K562 (cell line): ENCODE measurements around the gene NDC1. TPM values are rescaled to one million over a fixed set of nuclear protein-coding genes. Genes with fewer than 3 reads are reported as not detected.

ENCODE experiments used
- ARNT ChIP-seq, 2 experiments: fragments of 450-650 bp; IDR thresholded peaks; 2 replicates each; pipeline ENCODE4 v1.6.1; 2016; ENCODE audit warnings: mild to moderate bottlenecking in 1 of 2
- BRD4 ChIP-seq: fragments of 200-600 bp; sonication (generic); IDR thresholded peaks from 2 replicates; pipeline ENCODE4 v1.6.1; 2017; ENCODE audit warnings: inconsistent platforms
- ELK1 ChIP-seq: sonication (generic); formaldehyde crosslinking; IDR thresholded peaks from 2 replicates; pipeline ENCODE4 v1.8.1; 2022; ENCODE audit warnings: missing genetic modification reagents
- FOSL1 ChIP-seq: fragments of 200-800 bp; sonication (Bioruptor generic); conservative IDR thresholded peaks from 2 replicates; pipeline ENCODE4 v1.6.1; 2016; ENCODE audit warnings: missing genetic modification characterization, missing compliant biosample characterization
- FOXK2 ChIP-seq, 2 experiments: fragments of 450-650 bp; IDR thresholded peaks in 1 of 2; conservative IDR thresholded peaks in 1 of 2; 2 replicates each; pipeline ENCODE4 v1.6.1; 2016; ENCODE audit warnings: low read depth in 2 of 2, mild to moderate bottlenecking in 1 of 2
- GATAD2B ChIP-seq: fragments of 450-650 bp; IDR thresholded peaks from 2 replicates; pipeline ENCODE4 v1.6.1; 2017; ENCODE audit warnings: mild to moderate bottlenecking, borderline replicate concordance
- GMEB1 ChIP-seq: fragments of 250-450 bp; sonication (Bioruptor Pico); IDR thresholded peaks from 2 replicates; pipeline ENCODE4 v1.4.0; 2020; ENCODE audit warnings: mild to moderate bottlenecking
- MCM3 ChIP-seq: fragments of 450-650 bp; IDR thresholded peaks from 2 replicates; pipeline ENCODE4 v1.6.1; 2016
- MXD1 ChIP-seq: fragments of 250-450 bp; sonication (Bioruptor Pico); IDR thresholded peaks from 2 replicates; pipeline ENCODE4 v1.8.0; 2021; ENCODE audit warnings: borderline replicate concordance, mild to moderate bottlenecking, moderate library complexity; ENCODE audit not compliant: poor library complexity, severe bottlenecking
- NR1H2 ChIP-seq: sonication (generic); formaldehyde crosslinking; IDR thresholded peaks from 2 replicates; pipeline ENCODE4 v1.4.0; 2020; ENCODE audit warnings: mild to moderate bottlenecking, missing genetic modification reagents
- NUFIP1 ChIP-seq: fragments of 450-650 bp; IDR thresholded peaks from 2 replicates; pipeline ENCODE4 v1.6.1; 2018; ENCODE audit not compliant: partially characterized antibody
- RBM34 ChIP-seq: fragments of 200-400 bp; formaldehyde crosslinking; IDR thresholded peaks from 2 replicates; pipeline ENCODE4 v1.6.1; 2018; ENCODE audit warnings: low read length, borderline replicate concordance; ENCODE audit not compliant: insufficient read depth
- RFX1 ChIP-seq: fragments of 450-650 bp; IDR thresholded peaks from 2 replicates; pipeline ENCODE4 v1.6.1; 2016; ENCODE audit warnings: mild to moderate bottlenecking, moderate library complexity
- SAFB ChIP-seq: fragments of 200-400 bp; formaldehyde crosslinking; IDR thresholded peaks from 2 replicates; pipeline ENCODE4 v1.6.1; 2017; ENCODE audit warnings: low read depth, low read length, borderline replicate concordance
- SRSF1 ChIP-seq: fragments of 200-400 bp; formaldehyde crosslinking; IDR thresholded peaks from 2 replicates; pipeline ENCODE4 v1.6.1; 2017; ENCODE audit warnings: mild to moderate bottlenecking, low read depth, low read length, moderate library complexity
- TBP ChIP-seq: optimal IDR thresholded peaks from 2 replicates; pipeline ENCODE3; 2011; ENCODE audit warnings: low read depth, low read length, improper control_type of control experiment
- TEAD4 ChIP-seq, 2 experiments: sonication (generic) in 1 of 2; formaldehyde crosslinking in 1 of 2; IDR thresholded peaks; 2 replicates each; pipeline versions ENCODE4 v1.6.1 to v1.8.0; 2012 to 2022; ENCODE audit warnings: borderline replicate concordance in 1 of 2, inconsistent platforms in 1 of 2, low read length in 1 of 2, mild to moderate bottlenecking in 1 of 2, missing genetic modification reagents in 1 of 2
- WHSC1 ChIP-seq: IDR thresholded peaks from one replicate; pipeline ENCODE4 v1.6.1; 2012; ENCODE audit warnings: low read length, control low read depth, inconsistent platforms
- ZBTB43 ChIP-seq: sonication (generic); formaldehyde crosslinking; IDR thresholded peaks from 2 replicates; pipeline ENCODE4 v1.8.0; 2023; ENCODE audit warnings: mild to moderate bottlenecking, missing genetic modification reagents
- ZNF174 ChIP-seq: fragments of 250-450 bp; sonication (Bioruptor Pico); IDR thresholded peaks from 2 replicates; pipeline ENCODE4 v1.4.0; 2020; ENCODE audit warnings: mild to moderate bottlenecking
- ZNF175 ChIP-seq: fragments of 200-800 bp; sonication (Bioruptor generic); IDR thresholded peaks from 2 replicates; pipeline ENCODE4 v1.6.1; 2016; ENCODE audit warnings: low read depth, mild to moderate bottlenecking, missing genetic modification characterization, missing compliant biosample characterization
- ZNF347 ChIP-seq: fragments of 450-650 bp; formaldehyde crosslinking; IDR thresholded peaks from 2 replicates; pipeline ENCODE4 v1.4.0; 2020; ENCODE audit warnings: low read depth, mild to moderate bottlenecking, moderate library complexity
- ZNF668 ChIP-seq: fragments of 250-450 bp; sonication (Bioruptor Pico); IDR thresholded peaks from 2 replicates; pipeline ENCODE4 v1.8.0; 2022; ENCODE audit warnings: mild to moderate bottlenecking, inconsistent platforms
- ZNF778 ChIP-seq: fragments of 450-650 bp; formaldehyde crosslinking; IDR thresholded peaks from 2 replicates; pipeline ENCODE4 v1.4.0; 2020; ENCODE audit warnings: mild to moderate bottlenecking, moderate library complexity
- ZNF830 ChIP-seq: fragments of 250-450 bp; sonication (Bioruptor Pico); IDR thresholded peaks from 2 replicates; pipeline ENCODE4 v1.5.0; 2021; ENCODE audit warnings: mild to moderate bottlenecking
- polyA plus RNA-seq, 8 experiments: library from polyadenylated mRNA; depleted of rRNA in 4 of 8; stranded (reverse) in 5 of 8; unstranded in 3 of 8; fragments of >200 nt; fragmentation: Nextera tagmentation in 2 of 8; fragmentation: Illumina TruSeq in 1 of 8; extraction: Ambion mirVana in 2 of 8; extraction: Trizol in 1 of 8; gene quantifications; 2 replicates each; pipeline versions ENCODE4 v1.2.1 to v1.2.3, GENCODE V29; 2011 to 2014; ENCODE audit warnings: inconsistent platforms in 1 of 8, missing spikeins in 1 of 8
- total RNA-seq, 7 experiments: library from RNA; depleted of rRNA in 6 of 7; stranded (reverse); fragments of >200 nt in 6 of 7; fragmentation: Illumina TruSeq in 2 of 7; extraction: Trizol in 2 of 7; gene quantifications; 2 replicates each; pipeline versions ENCODE4 v1.2.1 to v1.2.3, GENCODE V29; 2011 to 2021; ENCODE audit warnings: low replicate concordance in 1 of 7

The NDC1 gene
- total and polyA plus RNA-seq, 9 of the 15 experiments (the other 6 are each of a cell fraction or from before 2014, with no cell fraction given): 26.9 to 102 (median 64.5) TPM

GRCh38 chr1:53837924-53838653, at the start of gene NDC1 (continued):
- TF ChIP-seq ELK1 (CRISPR knock-in tag) (no peak), ZNF778 (CRISPR knock-in tag) (no peak), ZNF830 (CRISPR knock-in tag) (no peak), ZNF174 (CRISPR knock-in tag) (no peak), RBM34 (0 out of 2 replicates have a peak, but pooled peaks have one; percentile 33), NUFIP1 (no peak), FOSL1 (tag) (no peak), ZNF668 (CRISPR knock-in tag) (no peak), ARNT (IDR thresholded peaks at IDR 0.05) (peak in 1 of 2 experiments; percentile 94; a peak in 3 of 4 replicates), SAFB (peak; percentile 89), GMEB1 (CRISPR knock-in tag) (peak; percentile 87), TBP (peak; percentile 77), BRD4 (peak; percentile 54; the same call in 1 of the 2 replicates), ZNF347 (no peak), MCM3 (no peak), SRSF1 (0 out of 2 replicates have a peak, but pooled peaks have one; percentile 26), NR1H2 (no peak), ZNF175 (CRISPR knock-in tag) (peak; percentile 96), ZBTB43 (CRISPR knock-in tag) (no peak), MXD1 (CRISPR knock-in tag) (peak; percentile 80), TEAD4 (IDR thresholded peaks at IDR 0.05; ENCODE audit: low read length) (peak; percentile 75), TEAD4 (CRISPR knock-in tag; IDR thresholded peaks at IDR 0.05; ENCODE audit: borderline replicate concordance) (no peak), RFX1 (peak; percentile 68), WHSC1 (no peak), GATAD2B (peak; percentile 49), FOXK2 (conservative IDR thresholded peaks at IDR 0.05 in 1 of 2, IDR thresholded peaks at IDR 0.05 in 1 of 2; ENCODE audit: low read depth in 2 of 2) (peak in 1 of 2 experiments; percentile 35; a peak in 1 of 4 replicates)
